Central memory CD8-positive, alpha-beta T cell (primary cell): ENCODE data around the gene MFN2.
"Not testable (repeated sequence)": the region's sequence is repeated elsewhere in the genome, so short reads cannot be mapped to it uniquely, and the experiment has no call there.

Experiments
- ATAC-seq: fragments of 150-1000 bp; cut with Tn5 transposase; replicated peaks from 2 replicates; pipeline ENCODE4 v1.10.0; 2022; ENCODE audit warnings: mild to moderate bottlenecking, moderate FRiP score, moderate number of reproducible peaks; ENCODE audit not compliant: poor library complexity, severe bottlenecking; ENCODE audit errors: extremely low read depth
- DNase-seq, 2 donors: peaks; one replicate each; pipeline ENCODE4 v3.0.0; 2021; ENCODE audit warnings: low spot score in 2 of 2
- H3K27ac Mint-ChIP-seq: one replicate; pipeline ENCODE4 v1.8.0; 2022; ENCODE audit warnings: low read depth, mild to moderate bottlenecking, moderate library complexity, mixed read lengths
- H3K27me3 Mint-ChIP-seq: one replicate; pipeline ENCODE4 v1.8.0; 2022; ENCODE audit warnings: mixed read lengths
- H3K36me3 Mint-ChIP-seq: one replicate; pipeline ENCODE4 v1.8.0; 2022; ENCODE audit warnings: mild to moderate bottlenecking, moderate library complexity, mixed read lengths; ENCODE audit not compliant: insufficient read depth
- H3K4me1 Mint-ChIP-seq: one replicate; pipeline ENCODE4 v1.8.0; 2022; ENCODE audit warnings: mixed read lengths
- H3K4me3 Mint-ChIP-seq: one replicate; pipeline ENCODE4 v1.8.0; 2022; ENCODE audit warnings: mild to moderate bottlenecking, moderate library complexity, mixed read lengths
- H3K9me3 Mint-ChIP-seq: one replicate; pipeline ENCODE4 v1.8.0; 2022; ENCODE audit warnings: mixed read lengths

The MFN2 gene

DNA sequence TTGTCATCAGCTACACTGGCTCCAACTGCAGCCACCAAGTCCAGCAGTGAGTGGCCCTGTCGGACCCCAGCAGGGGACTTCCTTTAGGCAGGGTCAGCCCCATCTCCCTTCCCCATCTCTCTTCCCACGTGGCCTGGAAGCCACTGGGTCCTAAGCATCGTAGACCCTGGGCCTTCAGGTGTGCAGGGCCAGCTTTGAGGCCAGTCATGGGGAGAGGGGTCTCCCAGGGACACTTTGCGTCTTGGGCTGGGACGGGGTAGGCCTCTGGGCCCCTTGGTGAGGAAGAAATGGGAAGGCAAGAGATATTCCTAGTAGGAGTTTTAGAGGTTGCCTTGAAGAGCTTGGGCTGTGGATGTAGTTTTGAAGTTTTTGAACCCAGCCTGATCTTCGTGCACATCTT is 27.0 kb downstream of the MFN2 start:
- ATAC-seq: no peak
- no peaks in the 10 kb centered on the region for H3K27me3 Mint-ChIP-seq
- no peak overlapping the region for H3K27ac Mint-ChIP-seq
- no peak for DNase-seq
- no peaks in the 10 kb centered on the region for H3K9me3 Mint-ChIP-seq
- no peak overlapping the region for H3K4me3 Mint-ChIP-seq
- peaks cover 62% of the 10 kb centered on the region for H3K36me3 Mint-ChIP-seq
- H3K4me1 Mint-ChIP-seq: no peaks in the 10 kb centered on the region

DNA sequence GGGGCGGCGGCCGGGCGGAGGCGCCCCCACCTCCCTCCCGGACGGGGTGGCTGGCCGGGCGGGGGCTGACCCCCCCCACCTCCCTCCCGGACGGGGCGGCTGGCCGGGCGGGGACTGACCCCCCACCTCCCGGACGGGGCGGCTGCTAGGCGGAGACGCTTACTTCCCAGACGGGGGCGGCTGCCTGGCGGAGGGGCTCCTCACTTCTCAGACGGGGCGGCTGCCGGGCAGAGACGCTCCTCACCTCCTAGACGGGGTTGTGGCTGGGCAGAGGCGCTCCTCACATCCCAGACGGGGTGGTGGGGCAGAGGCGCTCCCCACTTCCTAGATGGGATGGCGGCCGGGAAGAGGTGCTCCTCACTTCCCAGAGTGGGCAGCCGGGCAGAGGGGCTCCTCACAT is 28.1 kb downstream of the MFN2 start:
- H3K4me1 Mint-ChIP-seq, H3K9me3 Mint-ChIP-seq, ATAC-seq, H3K4me3 Mint-ChIP-seq, DNase-seq, H3K27ac Mint-ChIP-seq, H3K27me3 Mint-ChIP-seq: not testable (repeated sequence)
- H3K36me3 Mint-ChIP-seq: peaks cover 56% of the 10 kb centered on the region

DNA sequence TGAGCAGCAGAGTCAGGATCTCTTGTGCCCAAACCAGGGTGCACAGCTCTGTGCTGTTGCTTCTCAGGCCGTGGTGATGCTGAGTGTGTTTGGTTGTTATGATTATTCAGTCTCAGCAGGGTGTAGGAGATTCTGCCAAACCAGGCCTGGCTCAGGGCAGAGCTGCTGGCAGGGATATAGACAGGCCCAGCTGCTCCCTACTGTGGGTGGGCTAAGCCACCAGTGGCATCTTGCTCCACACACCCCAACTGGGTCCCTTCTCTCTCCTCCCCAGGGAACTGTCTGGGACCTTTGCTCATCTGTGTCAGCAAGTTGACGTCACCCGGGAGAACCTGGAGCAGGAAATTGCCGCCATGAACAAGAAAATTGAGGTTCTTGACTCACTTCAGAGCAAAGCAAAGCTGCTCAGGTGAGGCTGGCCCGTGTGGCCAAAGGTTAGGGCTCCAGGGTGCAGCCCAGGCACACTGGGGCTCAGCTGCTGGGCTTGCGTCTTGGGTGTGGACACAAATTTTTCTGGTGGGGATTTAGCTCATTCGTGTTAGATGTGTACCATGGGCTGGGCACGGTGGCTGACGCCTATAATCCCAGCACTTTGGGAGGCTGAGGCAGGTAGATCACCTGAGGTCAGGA is 29.2 kb downstream of the MFN2 start:
- ATAC-seq: no peak
- Mint-ChIP-seq H3K4me1 (peaks cover 5% of the 10 kb centered on the region), H3K27ac (no peak overlapping the region), H3K36me3 (peaks cover 48% of the 10 kb centered on the region), H3K27me3 (no peaks in the 10 kb centered on the region), H3K4me3 (no peak overlapping the region), H3K9me3 (no peaks in the 10 kb centered on the region)
- no peak for DNase-seq

DNA sequence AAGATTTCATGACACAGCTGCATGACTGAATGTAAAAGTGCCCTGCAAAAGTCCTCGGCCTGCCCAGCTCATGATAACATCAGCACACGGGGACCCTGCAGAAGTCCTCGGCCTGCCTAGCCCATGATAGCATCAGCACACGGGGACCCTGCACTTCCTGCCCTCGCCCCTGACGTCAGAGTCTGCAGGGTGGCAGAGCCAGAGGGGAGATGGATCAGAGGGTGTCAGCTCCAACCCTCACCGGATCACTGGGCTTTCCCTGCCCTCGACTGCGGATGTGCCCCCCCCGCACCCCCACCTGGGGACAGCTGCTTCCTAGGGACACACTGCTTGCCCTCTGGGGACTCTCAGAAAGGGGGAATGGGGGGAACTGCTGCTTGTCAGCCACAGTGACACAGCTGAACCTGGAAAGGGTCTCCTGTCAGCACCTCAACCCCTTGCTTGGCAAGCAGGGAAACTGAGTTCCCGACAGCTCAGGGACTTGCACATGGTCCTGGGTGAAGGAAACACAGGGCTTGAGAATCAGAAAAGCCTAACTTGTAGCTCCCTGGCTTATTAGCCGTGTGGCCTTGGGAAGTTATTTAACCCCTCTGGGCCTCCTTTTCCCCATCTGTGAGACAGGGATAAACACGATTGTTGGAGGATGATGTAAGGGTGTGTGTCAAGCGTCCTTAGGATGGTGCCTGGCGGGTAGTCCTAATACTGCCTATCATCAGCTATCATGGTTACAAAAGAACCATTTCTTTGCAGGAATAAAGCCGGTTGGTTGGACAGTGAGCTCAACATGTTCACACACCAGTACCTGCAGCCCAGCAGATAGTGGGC is 30.7 kb downstream of the MFN2 start:
- Mint-ChIP-seq H3K9me3 (no peaks in the 10 kb centered on the region), H3K4me1 (peaks cover 5% of the 10 kb centered on the region), H3K4me3 (no peak overlapping the region), H3K36me3 (peaks cover 38% of the 10 kb centered on the region), H3K27ac (no peak overlapping the region), H3K27me3 (no peaks in the 10 kb centered on the region)
- no peak for ATAC-seq
- no peak for DNase-seq

DNA sequence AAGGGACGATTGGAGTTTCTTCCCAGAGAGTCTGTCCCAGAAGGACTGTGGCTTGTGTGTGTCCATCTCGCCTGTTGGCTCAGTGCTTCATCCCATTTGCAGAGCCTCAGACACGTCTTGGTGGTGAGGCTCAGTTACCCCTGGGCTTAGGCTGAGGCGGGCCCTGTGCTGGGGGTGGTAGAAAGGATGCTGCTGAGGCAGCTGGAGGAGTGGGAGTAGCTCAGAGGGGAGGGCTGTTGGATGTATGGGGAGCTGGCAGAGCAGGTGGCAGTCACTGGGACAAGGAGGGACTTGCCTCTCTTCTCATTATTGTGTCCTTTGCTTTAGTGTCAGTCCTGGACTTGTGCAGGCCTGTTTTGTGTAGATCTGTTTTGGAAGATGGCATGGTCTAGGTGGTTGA is 31.8 kb downstream of the MFN2 start:
- ATAC-seq: no peak
- peak overlapping the region; percentile 68 for H3K27ac Mint-ChIP-seq
- peaks cover 28% of the 10 kb centered on the region for H3K36me3 Mint-ChIP-seq
- H3K27me3 Mint-ChIP-seq: no peaks in the 10 kb centered on the region
- H3K9me3 Mint-ChIP-seq: no peaks in the 10 kb centered on the region
- DNase-seq: no peak
- no peak overlapping the region for H3K4me3 Mint-ChIP-seq
- H3K4me1 Mint-ChIP-seq: peaks cover 5% of the 10 kb centered on the region

DNA sequence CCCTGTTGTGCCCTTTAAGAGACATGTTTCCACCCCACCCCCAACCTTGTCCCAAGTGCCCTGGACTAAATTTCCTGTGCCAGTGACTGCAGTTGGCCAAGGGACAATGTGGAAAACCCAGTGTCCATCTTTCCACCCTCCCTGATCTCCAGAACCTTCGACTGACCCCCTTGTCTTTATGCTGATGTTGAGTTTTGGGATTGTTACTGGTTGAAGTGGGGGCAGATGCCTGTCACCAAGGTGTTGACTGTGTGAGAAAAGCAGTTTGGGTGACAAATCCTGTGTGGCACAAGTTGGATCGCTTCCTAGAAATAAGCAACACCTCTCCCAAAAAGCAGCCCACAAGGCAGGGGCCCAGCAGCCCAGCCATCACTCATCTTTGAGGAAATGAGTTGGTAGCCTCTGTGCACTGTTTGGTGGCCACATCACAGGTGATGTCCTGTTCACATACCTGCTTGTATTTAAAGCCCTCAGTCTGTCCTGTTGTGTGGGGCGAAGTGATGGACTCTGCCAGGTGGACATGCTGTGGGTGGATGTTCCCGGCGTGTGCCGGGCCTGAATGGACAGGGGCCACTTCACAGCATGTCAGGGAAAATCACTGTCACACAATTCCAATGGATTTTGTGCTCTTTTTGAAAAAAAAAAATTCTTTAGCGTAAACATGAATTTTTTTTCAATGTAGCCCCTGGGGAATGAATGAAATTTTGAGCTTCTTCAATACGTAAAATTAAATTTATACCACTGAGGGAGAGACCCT is 32.5 kb downstream of the MFN2 start:
- DNase-seq (no peak), ATAC-seq (no peak)
- Mint-ChIP-seq H3K4me1 (peaks cover 5% of the 10 kb centered on the region), H3K4me3 (no peak overlapping the region), H3K27me3 (no peaks in the 10 kb centered on the region), H3K36me3 (peaks cover 23% of the 10 kb centered on the region), H3K9me3 (no peaks in the 10 kb centered on the region), H3K27ac (no peak overlapping the region)

DNA sequence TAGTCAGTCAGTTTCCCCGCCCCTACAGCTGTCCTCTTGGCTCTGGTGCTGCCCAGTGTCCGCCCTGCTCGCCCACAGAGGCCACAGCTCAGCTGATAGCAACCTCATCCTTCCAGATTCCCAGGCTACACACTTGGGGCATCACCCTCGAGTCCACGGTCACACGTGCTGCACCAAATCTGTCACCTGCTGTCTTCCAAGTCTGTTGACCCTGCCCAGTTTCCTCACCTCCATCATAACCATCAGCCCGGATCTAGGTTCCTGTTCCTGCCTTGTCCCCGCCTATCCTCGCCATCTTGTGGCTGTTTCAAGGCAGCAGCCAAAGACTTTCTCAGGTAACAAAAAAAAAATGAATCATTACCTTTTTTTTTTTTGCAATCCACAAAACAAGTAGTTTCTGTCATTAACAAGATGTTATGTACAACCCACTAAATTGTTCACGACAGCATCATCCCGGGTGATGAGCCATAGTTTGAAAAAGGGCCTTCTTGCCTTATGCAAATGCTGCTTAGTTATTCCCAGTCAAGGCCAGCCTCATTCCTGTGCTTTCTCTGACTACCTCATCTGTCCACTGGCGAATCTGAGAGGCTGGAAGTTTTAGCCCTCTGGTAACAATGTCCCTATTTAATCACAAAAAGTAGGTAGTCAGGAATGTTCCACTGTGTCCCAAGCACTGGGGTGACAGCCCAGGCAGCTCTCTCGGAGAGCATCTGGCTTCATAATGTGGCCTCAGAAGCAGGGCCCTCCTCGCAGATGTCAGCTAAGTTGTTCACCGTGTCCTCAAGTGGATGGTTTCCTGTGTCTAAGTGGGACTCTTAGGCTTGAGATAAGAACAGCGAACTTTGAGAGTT is 34.1 kb downstream of the MFN2 start:
- Mint-ChIP-seq H3K9me3 (no peaks in the 10 kb centered on the region), H3K27ac (no peak overlapping the region), H3K4me1 (peaks cover 5% of the 10 kb centered on the region), H3K36me3 (peaks cover 21% of the 10 kb centered on the region), H3K27me3 (no peaks in the 10 kb centered on the region), H3K4me3 (no peak overlapping the region)
- DNase-seq (no peak), ATAC-seq (no peak)

DNA sequence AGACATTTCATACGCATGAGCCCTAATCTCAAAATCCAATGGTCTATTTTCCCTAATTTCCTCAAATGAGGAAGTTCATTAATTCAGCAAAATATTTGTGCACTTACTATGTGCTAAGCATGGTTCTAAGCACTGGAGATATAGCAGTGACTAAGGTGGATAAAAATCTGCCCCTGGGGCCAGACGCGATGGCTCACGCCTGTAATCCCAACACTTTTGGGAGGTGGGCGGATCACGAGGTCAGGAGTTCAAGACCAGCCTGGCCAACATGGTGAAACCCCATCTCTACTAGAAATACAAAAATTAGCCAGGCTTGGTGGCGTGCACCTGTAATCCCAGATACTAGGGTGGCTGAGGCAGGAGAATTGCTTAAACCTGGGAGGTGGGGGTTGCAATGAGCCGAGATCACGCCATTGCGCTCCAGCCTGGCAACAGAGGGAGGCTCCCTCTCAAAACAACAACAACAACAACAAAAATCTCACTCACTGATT is 34.8 kb downstream of the MFN2 start:
- ATAC-seq (no peak), DNase-seq (no peak)
- Mint-ChIP-seq H3K9me3 (no peaks in the 10 kb centered on the region), H3K4me1 (peaks cover 10% of the 10 kb centered on the region), H3K27me3 (no peaks in the 10 kb centered on the region), H3K36me3 (peaks cover 16% of the 10 kb centered on the region), H3K4me3 (no peak overlapping the region), H3K27ac (no peak overlapping the region)

DNA sequence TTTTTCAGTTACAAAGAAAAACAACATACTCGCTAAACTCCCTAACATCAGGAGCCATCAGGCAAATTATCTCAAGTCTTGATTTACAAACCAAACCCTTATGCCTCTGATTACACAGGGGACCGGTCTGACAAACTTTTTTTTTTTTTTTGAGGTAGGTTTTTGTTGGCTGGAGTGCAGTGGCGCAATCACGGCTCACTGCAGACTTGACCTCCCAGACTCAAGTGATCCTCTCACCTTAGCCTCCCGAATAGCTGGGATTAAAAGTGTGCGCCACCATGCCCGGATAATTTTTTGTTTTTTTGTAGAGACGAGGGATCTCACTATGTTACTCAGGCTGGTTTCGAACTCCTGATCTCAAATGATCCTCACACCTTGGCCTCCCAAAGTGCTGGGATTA is 35.3 kb downstream of the MFN2 start:
- Mint-ChIP-seq H3K4me1 (peaks cover 13% of the 10 kb centered on the region), H3K4me3 (no peak overlapping the region), H3K27me3 (no peaks in the 10 kb centered on the region), H3K36me3 (peaks cover 12% of the 10 kb centered on the region), H3K9me3 (no peaks in the 10 kb centered on the region), H3K27ac (no peak overlapping the region)
- ATAC-seq (no peak), DNase-seq (no peak)

DNA sequence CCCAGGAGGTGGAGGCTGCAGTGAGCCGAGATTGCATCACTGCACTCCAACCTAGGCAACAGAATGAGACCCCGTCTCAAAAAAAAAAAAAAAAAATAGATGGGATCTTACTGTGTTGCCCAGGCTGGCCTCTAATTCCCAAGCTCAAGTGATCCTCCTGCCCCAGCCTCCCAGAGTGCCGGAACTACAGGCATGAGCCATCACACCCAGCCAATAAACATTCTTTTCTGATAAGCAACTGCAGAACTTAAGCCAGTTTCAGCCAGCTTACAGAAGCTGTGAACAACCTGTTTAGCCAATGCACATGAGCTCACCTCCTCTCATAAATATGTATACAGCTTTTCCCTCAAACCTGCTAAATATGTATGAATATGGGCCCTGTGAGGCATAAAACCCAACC is 35.9 kb downstream of the MFN2 start:
- no peak overlapping the region for H3K4me3 Mint-ChIP-seq
- ATAC-seq: no peak
- no peaks in the 10 kb centered on the region for H3K27me3 Mint-ChIP-seq
- no peaks in the 10 kb centered on the region for H3K9me3 Mint-ChIP-seq
- H3K27ac Mint-ChIP-seq: no peak overlapping the region
- no peak for DNase-seq
- peaks cover 13% of the 10 kb centered on the region for H3K4me1 Mint-ChIP-seq
- peaks cover 8% of the 10 kb centered on the region for H3K36me3 Mint-ChIP-seq

DNA sequence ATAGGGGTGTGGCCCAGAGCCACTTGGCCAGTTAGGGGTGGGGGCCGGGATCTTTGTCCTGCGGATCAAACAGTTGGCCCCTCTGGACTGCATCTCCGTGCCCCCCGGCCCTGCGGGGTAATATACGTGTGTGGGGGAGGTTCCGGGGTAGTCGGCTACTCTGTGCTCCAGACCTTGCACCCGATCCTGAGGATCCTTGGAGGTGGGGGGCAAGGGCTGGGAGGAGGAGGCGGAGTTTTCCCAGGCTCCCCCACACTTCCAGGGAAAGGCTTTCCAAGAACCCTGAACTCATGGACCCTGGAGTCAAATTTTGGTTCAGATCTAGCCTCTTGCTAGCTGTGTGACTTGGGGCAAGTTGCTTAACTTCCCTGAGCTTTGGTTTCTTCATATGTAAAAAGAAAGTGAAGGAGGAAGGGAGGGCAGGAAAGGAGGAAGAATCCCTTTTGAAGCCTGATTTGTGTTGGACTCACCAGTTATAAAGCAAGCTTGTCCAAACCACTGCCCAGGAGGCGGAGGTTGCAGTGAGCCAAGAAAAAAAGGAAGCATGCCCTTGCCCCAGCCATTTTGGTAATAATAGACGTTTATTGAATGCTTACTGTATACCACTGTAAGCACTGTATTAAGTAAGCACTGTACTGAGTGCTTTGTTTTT is 39.7 kb downstream of the MFN2 start:
- Mint-ChIP-seq H3K4me1 (peaks cover 13% of the 10 kb centered on the region), H3K27ac (peak overlapping the region; percentile 82), H3K4me3 (peak overlapping the region; percentile 78), H3K9me3 (no peaks in the 10 kb centered on the region), H3K36me3 (peaks cover 18% of the 10 kb centered on the region), H3K27me3 (no peaks in the 10 kb centered on the region)
- no peak for ATAC-seq
- DNase-seq: no peak

DNA sequence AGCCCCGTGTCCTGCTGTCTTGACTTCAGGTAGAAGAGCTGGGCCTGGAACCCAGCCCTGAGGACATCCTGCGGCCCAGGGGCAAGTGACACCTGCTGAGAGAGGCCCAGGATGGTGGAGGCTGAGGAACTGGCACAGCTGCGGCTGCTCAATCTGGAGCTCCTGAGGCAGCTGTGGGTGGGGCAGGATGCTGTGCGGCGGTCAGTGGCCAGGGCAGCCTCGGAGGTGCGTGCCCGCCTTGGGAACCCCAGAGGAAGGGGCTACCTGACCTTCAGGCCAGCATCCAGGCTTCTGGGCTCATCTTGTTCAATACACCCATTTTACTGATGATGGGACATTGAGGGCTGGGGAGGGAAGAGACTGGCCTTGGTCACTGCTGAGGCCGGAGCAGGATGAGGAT is 41.4 kb downstream of the MFN2 start:
- H3K9me3 Mint-ChIP-seq: no peaks in the 10 kb centered on the region
- DNase-seq: no peak
- H3K4me3 Mint-ChIP-seq: no peak overlapping the region
- ATAC-seq: no peak
- peaks cover 17% of the 10 kb centered on the region for H3K4me1 Mint-ChIP-seq
- no peak overlapping the region for H3K27ac Mint-ChIP-seq
- peaks cover 23% of the 10 kb centered on the region for H3K36me3 Mint-ChIP-seq
- no peaks in the 10 kb centered on the region for H3K27me3 Mint-ChIP-seq
